Stomach (tissue), 4 donors: ENCODE results near the gene MEGF9.

Experiments used
- POLR2A ChIP-seq, 4 donors: fragments of 450-650 bp; IDR thresholded peaks; one replicate each; pipeline ENCODE4 v1.6.1; 2016; ENCODE audit warnings: antibody characterized with exemption in 4 of 4, control low read depth in 2 of 4, mild to moderate bottlenecking in 1 of 4, moderate library complexity in 1 of 4
- POLR2AphosphoS5 ChIP-seq, 3 donors: sonication (generic); formaldehyde crosslinking; IDR thresholded peaks; one replicate each; pipeline ENCODE4 v1.6.1; 2016; ENCODE audit warnings: antibody characterized with exemption in 3 of 3
- TF ChIP-seq, protein P1 (sequence below), 7 experiments: fragments of 450-650 bp in 4 of 7; fragments of 200-600 bp in 3 of 7; sonication (generic) in 3 of 7; IDR thresholded peaks; one replicate each; pipeline ENCODE4 v1.5.1; 2016 to 2019; ENCODE audit warnings: antibody characterized with exemption in 7 of 7, control low read depth in 2 of 7, mild to moderate bottlenecking in 1 of 7

DNA sequence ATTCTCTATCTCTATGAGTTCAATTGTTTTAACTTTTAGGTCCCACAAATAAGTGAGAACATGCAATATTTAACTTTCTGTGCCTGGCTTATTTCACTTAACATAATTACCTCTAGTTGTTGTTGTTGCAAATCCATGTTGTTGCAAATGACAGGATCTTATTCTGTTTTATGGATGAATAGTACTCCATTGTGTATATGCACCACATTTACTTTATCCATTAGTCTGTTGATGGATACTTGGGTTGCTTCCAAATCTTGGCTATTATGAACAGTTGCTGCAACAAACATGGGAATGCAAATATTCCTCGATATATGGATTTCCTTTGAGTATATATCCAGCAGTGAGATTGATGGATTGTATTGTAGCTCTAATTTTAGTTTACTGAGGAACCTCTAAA, 36.3 kb downstream of the MEGF9 start:
- TF ChIP-seq, protein P1, sequence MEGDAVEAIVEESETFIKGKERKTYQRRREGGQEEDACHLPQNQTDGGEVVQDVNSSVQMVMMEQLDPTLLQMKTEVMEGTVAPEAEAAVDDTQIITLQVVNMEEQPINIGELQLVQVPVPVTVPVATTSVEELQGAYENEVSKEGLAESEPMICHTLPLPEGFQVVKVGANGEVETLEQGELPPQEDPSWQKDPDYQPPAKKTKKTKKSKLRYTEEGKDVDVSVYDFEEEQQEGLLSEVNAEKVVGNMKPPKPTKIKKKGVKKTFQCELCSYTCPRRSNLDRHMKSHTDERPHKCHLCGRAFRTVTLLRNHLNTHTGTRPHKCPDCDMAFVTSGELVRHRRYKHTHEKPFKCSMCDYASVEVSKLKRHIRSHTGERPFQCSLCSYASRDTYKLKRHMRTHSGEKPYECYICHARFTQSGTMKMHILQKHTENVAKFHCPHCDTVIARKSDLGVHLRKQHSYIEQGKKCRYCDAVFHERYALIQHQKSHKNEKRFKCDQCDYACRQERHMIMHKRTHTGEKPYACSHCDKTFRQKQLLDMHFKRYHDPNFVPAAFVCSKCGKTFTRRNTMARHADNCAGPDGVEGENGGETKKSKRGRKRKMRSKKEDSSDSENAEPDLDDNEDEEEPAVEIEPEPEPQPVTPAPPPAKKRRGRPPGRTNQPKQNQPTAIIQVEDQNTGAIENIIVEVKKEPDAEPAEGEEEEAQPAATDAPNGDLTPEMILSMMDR (IDR thresholded peaks at IDR 0.05): no peak
- TF ChIP-seq POLR2AphosphoS5 (IDR thresholded peaks at IDR 0.05): no peak
- TF ChIP-seq POLR2A (IDR thresholded peaks at IDR 0.05): no peak
